SH-SY5Y (cell line): Measurements from ENCODE around the gene LCN15.

Experiments used
- GATA2 ChIP-seq: IDR thresholded peaks from 2 replicates; pipeline ENCODE4 v1.6.1; 2011; ENCODE audit warnings: mild to moderate bottlenecking, low read depth, low read length
- GATA3 ChIP-seq: IDR thresholded peaks from 2 replicates; pipeline ENCODE4 v1.6.1; 2011; ENCODE audit warnings: low read depth, mild to moderate bottlenecking, low read length, moderate library complexity

The LCN15 gene

DNA sequence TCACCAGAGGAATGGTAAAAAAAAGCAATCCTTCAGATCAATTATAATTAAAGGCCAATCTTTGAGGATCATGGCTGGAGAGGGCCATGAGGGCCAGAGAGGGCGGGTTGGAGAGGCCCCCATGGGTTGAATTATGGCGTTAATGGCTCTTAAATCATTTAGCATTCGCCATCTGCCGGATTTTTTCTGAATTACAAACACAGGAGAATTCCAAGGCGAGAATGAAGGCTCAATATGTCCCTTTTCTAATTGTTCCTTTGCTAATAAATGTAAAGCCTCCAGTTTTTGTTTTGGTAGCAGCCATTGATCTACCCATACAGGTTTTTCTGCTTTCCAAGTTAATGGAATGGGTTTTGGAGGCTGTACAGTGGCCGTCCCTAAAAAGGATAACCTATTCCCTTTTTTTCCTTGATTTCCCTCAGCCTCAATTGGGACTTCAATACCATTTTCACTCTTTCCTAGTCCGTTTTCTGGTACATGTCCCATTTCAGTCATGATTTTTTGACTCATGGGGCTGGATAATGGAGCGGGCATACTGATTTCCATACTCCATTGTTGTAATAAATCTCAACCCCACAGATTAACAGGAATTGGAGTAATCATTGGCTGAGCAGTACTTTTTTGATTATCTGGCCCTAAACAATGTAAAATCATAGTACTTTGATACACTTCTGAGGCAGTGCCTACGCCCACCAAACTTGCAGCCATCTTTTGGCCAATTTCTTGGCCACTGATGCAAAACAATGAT lies 20.1 kb upstream of the LCN15 start:
- TF ChIP-seq GATA2 (no peak), GATA3 (no peak)

DNA sequence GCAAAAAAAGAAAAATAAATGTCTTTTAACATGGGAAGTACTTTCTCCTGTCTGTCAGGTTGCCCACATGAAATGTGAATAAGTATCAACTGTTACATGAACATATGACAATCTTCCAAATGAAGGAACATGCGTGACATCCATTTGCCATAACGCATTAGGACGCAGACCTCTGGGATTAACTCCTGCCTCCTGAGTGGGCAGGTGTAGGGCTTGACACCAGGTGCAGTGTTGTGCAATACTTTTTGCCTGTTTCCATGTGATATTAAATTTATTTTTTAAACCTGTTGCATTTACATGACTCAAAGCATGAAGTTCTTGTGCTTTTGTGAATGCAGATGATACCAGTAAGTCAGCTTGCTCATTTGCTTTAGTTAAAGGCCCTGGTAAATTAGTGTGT lies 18.1 kb upstream of the LCN15 start:
- TF ChIP-seq GATA3 (no peak), GATA2 (no peak)

DNA sequence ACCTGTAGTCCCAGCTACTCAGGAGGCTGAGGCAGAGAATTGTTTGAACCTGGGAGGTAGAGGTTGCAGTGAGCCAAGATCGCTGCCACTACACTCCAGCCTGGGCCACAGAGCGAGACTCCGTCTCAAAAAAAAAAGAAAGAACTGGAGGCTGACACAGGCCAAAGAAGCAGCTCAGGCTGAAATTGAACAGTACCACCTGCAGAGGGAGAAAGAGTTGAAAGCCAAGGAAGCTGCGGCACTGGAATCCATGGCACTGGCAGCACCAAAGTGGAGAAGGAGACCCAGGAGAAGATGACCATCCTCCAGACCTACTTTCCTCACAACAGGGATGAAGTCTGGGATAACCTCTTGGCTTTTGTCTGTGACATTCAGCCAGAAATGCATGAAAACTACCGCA lies 15.5 kb upstream of the LCN15 start:
- no peak for TF ChIP-seq GATA3
- no peak for TF ChIP-seq GATA2

DNA sequence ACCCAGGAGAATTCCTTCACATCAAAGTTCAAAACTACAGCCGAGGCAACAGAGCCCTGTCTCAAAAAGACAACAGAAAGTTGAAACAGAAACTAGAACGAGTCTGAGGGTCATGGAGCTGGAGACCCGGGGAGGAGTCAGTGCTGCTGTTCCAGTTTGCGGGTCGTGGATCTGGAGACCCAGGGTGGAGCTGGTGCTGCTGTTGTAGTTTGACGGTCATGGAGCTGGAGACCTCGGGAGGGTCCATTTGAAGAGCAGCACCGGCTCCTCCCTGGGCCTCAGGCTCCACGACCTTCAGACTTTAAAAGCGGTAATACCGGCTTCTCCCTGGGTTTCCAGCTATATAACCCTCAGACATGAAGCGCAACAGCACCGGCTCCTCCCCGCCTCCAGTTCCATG lies 13.0 kb upstream of the LCN15 start:
- no peak for TF ChIP-seq GATA2
- TF ChIP-seq GATA3: no peak

DNA sequence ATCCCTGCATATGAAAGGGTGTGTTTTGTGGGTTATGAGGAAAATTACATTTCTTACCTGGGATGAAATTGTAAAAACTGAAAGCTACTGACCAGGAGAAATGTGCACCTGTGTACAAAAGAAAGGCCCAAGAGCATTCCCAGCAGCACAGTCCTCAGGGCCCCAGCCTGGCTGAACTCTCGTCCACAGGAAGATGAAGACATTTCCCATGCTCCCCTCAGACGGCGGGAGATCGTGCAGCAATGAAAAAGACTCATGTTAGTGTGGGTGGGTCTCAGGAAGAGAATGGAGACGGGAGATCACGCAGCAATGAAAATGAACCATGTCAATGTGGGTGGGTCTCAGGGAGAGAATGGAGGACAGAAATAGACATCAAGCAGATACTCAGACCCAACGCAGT lies 12.6 kb upstream of the LCN15 start:
- TF ChIP-seq GATA2: no peak
- TF ChIP-seq GATA3: no peak

DNA sequence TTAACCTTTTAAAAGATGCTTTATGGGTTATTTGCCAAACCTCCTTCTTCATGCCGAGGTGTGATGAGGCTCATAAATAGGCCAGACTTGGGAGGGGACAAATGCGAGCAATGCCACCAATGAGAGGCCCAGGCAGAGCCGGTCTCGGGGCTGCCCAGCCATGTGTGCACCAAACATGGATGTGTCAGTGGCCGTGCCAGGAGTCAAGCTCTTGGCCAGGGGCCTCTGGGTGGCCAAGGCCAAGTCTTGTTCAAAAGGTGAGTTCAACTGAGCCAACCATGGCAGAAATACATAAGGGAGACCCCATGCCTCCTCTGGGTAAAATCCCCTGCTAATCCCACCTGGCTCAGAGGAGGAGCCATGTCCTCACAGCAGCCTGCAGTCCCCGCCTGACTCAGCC lies 10.9 kb upstream of the LCN15 start:
- TF ChIP-seq GATA3: no peak
- TF ChIP-seq GATA2: no peak

DNA sequence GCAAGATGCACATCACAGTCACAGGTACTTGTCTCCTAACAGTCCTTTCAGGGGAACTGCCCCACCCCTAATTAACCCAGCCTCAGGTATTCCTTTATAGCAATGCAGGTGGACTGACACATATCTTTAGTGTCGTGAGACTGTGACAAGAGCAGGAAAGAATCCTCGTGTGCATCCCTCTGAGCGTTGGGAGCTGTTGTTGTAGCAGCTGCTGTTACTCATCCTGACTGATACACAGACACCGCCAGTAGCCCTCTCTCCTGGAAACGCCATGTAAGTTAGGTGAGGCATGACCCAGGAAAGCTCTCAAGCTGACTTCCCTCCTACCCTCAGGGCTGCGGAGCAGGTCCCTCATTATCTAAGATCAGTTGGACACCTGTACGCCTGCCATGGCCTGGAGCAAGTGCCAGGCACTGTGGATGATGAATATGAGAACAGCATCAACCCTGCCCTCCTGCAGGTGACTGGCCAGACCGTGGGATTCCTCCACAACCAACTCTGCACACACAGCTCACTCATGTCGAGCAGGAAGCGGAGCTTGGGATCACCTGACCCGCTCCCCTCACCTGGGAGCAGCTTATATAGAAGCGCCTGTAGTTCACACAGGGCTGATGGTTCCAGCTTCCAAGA lies 10.2 kb upstream of the LCN15 start:
- TF ChIP-seq GATA2: no peak
- TF ChIP-seq GATA3: no peak

DNA sequence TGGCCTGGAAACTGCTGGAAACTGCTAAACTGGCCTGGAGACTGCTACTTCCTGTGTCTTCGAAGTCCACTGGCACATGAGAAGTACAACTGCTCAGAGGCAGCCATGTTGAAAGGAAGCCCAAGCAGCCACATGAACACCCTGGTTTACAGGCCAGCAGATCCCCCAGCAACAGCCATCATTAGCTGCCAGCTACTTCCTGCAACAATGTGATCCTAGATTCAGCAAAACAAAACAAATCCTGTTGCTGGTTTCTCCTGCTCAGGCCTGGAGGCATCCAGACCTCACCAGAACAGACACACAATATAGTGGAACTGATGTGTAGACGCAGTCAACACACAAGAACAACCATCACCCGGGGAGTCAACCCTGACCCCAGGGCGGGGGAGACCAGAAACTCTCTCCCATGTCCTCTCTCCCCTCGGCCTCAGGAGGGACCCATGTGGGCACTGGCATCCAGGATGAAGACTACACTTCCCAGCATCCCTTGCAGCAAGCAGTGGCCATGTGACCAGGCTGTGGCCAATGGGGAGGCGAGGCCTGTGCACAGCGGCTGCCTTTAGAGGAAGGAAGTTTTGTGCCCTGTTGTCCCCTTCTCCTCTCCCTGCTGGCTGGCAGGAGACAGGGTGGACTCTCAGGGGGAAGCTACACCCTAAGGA lies 9.2 kb upstream of the LCN15 start:
- no peak for TF ChIP-seq GATA3
- no peak for TF ChIP-seq GATA2

DNA sequence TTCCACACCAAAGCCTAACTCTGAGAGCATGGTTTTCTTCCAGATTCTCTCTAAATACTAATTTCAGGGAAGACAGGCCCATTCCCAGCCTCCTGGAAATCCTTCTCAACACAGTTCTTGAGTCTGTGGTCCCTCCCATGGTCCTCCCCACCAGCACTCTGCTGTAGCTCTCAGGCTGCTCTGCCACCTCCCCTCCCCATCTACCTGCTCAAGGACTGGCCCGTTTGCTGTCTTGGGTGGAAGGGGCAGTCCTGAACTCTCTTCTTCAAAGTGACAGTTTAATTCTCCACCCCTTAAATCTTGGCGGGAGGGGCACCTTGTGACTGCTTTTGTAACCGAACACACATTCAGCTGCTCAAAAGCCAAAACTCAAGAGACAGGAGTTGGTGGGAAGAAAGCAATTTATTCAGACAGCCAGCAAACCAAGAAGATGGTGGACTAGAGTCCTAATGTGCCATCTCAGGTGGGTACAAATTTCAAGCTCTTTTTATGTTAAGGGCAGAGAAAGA lies 7.6 kb upstream of the LCN15 start:
- TF ChIP-seq GATA2 (no peak), GATA3 (no peak)

DNA sequence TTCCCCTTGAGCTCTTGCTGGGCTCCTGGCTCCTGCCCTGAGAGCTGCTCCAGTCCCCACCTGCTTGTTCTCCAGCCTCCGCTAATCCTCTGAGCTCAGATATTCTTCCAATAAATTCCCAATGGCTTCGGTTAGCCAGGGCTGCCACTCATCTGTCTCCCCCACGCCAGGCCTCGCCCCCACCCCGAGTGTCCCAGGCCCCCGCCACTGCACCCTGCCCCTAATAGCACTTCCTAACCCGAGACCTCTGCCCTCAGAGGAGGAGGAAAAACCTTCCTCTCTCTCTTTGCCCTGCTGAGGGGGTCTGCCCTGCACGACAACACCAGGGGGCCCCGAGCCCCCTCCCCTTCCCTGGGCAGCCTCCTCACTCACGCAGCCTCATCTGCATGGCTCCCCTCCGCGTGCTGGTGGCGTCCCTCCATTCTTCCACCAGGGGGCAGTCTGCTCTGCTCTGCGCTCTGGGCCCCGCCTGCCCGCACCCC lies 5.4 kb upstream of the LCN15 start:
- no peak for TF ChIP-seq GATA2

DNA sequence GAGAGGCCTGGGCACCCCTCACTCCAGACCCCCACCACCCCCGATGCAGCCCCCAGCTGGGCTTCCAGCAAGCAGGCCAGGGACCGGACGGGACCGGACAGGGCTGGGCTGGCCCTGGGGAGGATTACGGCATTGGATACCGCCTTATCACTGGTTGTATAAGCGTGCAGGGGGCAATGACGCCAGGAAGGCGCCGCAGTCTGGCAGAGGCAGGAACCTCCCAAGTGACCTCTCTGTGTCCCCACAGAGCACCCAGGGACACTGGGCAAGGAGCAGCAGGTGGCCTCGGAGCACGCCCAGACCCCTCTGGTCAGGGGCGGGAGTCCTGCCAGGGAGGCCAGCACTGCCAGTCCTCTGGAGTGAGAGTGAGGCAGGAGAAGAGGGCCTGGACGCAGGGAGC lies 723 bp upstream of the LCN15 start:
- TF ChIP-seq GATA2 (no peak), GATA3 (no peak)

DNA sequence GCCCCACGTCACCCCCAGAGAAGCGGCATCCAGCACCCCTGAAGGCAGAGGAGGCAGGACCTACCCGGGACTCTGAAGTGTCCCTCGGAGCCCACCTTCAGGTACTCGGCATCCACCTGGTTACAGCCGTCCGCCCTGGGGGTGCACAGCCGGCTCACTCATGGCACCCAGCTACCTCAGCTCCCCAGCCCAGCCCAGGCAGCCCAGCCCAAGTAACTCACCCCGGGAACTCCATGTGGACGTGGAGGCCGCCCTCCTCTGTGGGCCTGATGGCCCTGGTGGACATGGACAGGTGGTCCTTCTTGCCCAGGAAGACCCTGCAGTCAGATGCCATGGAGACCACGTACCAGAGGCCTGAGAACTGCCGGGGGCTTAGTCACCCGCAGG lies 676 bp downstream of the LCN15 start:
- TF ChIP-seq GATA3 (no peak), GATA2 (no peak)

DNA sequence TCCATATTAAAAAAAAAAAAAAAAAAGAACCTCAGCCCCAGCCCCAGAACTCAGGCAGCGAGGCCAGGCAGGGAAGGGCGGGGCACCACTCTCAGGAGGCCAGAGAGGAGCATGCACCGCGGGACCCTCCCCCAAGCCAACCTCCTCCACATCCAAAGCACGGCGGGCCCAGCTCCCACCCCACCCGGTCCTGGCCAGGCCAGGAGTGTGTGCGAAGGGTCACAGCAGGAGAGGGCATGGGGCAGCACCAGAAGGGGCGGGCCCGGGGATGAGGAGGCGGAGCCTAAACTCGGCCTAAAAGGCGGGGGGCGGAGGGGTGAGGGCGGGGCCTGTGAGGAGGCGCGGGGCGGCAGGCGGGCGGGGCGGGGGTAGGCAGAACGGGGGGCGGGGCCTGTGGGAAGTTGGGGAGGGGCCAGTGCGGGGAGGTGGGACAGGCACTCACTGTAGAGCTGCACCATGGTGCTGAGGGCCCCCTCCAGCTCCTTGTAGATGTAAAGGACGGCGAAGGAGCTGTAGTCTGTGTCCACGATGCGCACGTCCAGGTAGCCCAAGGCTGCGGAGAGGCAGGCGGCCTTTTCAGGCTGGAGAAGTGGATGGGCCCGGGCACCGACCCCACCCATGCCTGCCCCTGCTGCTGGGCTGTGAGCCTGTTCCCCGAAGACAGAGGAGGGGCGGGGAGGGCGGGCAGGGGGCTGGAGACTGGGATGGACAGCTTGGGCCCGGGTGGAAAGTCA lies 1.2 kb downstream of the LCN15 start:
- TF ChIP-seq GATA2: no peak
- no peak for TF ChIP-seq GATA3

DNA sequence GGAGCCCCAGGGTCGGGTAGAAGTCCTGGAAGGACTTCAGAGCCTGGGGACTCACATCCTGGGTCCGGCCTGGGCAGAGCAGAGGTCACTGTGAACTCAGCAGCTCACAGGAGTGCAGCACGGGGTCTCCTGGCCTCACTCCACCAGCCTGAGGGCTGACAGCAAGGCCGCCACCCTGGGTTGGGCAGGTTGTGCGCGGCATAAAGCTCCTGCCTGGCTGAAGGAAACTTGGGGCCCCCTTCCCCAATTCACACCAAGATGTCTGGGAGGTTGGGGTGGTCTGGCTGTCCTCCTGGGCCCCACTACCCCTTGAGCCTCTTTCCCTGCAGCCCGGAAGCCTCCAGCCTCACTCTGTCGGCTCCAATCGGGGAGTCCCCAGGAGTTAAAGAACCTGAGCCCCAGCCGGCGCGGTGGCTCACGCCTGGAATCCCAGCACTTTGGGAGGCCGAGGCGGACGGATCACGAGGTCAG lies 2.1 kb downstream of the LCN15 start:
- TF ChIP-seq GATA2 (no peak), GATA3 (no peak)

DNA sequence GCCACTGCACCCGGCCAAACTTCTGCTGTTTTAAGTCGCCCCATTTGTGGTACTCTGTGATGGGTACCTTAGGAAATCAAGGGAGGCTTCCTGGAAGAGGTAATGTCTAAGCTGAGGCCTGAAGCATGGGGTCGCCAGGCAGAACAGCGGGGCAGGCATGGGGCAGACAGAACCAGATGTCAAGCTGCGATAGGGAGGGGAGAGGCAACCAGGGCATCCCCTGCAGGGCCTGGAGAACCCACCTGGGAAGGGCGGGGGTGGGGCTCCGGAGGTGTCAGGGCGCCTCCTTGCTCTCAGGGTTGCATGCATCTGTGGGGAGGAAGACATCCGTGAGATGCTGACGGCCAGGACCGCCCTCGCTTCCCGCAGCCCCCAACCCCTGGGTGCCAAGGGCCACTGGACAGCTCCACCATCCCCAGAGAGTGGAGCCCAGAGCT lies 2.8 kb downstream of the LCN15 start:
- TF ChIP-seq GATA3 (no peak), GATA2 (no peak)
